Chondrocyte (in vitro differentiated cells): Measurements from ENCODE around the gene LDB3. TPM values are rescaled to one million over a fixed set of nuclear protein-coding genes. Genes with fewer than 3 reads are reported as not detected.
"Not testable (repeated sequence)": the region's sequence is repeated elsewhere in the genome, so short reads cannot be mapped to it uniquely, and the experiment has no call there.

Experiments used
- DNase-seq: peaks from one replicate; pipeline ENCODE4 v3.0.0; 2021; ENCODE audit warnings: mixed read lengths, low spot score
- H3K27ac Mint-ChIP-seq: one replicate; pipeline ENCODE4 v1.8.0; 2021; ENCODE audit warnings: mild to moderate bottlenecking, moderate library complexity, mixed read lengths; ENCODE audit not compliant: unreplicated experiment
- H3K27me3 Mint-ChIP-seq: 2 replicates; pipeline ENCODE4 v1.8.0; 2021; ENCODE audit warnings: low read depth, mixed read lengths
- H3K36me3 Mint-ChIP-seq: 2 replicates; pipeline ENCODE4 v1.8.0; 2021; ENCODE audit warnings: low read depth, mixed read lengths
- H3K4me1 Mint-ChIP-seq: 2 replicates; pipeline ENCODE4 v1.8.0; 2021; ENCODE audit warnings: low read depth, mild to moderate bottlenecking, mixed read lengths
- H3K4me3 Mint-ChIP-seq: one replicate; pipeline ENCODE4 v1.8.0; 2021; ENCODE audit warnings: mild to moderate bottlenecking, moderate library complexity, mixed read lengths; ENCODE audit not compliant: unreplicated experiment
- H3K9me3 Mint-ChIP-seq: 2 replicates; pipeline ENCODE4 v1.8.0; 2021; ENCODE audit warnings: low read depth, mixed read lengths
- total RNA-seq: library from RNA; stranded (reverse); gene quantifications from 3 replicates; pipeline ENCODE4 v1.2.1, GENCODE V29; 2021
- TF ChIP-seq, protein P1 (sequence below): fragments of 200-600 bp; sonication (generic); IDR thresholded peaks from 2 replicates; pipeline ENCODE4 v1.5.0; 2021; ENCODE audit warnings: antibody characterized with exemption, mild to moderate bottlenecking, moderate library complexity

Gene LDB3
- total RNA-seq, 1 donor from 2014 or later, result 21.5 TPM

DNA sequence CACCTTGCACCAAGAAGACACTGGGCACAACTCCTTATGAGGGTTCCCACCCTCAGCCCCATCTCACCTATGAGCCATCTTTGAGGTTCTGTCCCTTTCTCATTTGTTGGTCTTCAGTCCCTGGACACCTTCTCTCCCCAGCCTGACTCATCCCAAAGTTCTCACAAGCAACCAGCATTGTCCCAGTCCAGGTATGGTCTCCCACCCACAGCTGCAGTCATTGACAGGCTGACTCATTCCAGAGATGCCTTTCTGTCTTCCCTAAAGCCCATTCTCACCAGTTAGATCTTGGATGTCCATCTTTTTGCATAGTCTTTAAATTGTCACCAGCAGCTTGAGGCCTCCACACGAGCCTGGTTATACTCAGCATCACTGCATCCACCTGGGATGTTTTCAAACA is 61.4 kb downstream of the LDB3 start:
- no peaks in the 10 kb centered on the region for H3K9me3 Mint-ChIP-seq
- no peak overlapping the region for H3K4me3 Mint-ChIP-seq
- DNase-seq, result no peak
- peaks cover 8% of the 10 kb centered on the region for H3K4me1 Mint-ChIP-seq
- H3K27me3 Mint-ChIP-seq, result no peaks in the 10 kb centered on the region
- TF ChIP-seq, protein P1, sequence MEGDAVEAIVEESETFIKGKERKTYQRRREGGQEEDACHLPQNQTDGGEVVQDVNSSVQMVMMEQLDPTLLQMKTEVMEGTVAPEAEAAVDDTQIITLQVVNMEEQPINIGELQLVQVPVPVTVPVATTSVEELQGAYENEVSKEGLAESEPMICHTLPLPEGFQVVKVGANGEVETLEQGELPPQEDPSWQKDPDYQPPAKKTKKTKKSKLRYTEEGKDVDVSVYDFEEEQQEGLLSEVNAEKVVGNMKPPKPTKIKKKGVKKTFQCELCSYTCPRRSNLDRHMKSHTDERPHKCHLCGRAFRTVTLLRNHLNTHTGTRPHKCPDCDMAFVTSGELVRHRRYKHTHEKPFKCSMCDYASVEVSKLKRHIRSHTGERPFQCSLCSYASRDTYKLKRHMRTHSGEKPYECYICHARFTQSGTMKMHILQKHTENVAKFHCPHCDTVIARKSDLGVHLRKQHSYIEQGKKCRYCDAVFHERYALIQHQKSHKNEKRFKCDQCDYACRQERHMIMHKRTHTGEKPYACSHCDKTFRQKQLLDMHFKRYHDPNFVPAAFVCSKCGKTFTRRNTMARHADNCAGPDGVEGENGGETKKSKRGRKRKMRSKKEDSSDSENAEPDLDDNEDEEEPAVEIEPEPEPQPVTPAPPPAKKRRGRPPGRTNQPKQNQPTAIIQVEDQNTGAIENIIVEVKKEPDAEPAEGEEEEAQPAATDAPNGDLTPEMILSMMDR, result no peak
- H3K36me3 Mint-ChIP-seq, result peaks cover 14% of the 10 kb centered on the region
- H3K27ac Mint-ChIP-seq, result no peak overlapping the region

DNA sequence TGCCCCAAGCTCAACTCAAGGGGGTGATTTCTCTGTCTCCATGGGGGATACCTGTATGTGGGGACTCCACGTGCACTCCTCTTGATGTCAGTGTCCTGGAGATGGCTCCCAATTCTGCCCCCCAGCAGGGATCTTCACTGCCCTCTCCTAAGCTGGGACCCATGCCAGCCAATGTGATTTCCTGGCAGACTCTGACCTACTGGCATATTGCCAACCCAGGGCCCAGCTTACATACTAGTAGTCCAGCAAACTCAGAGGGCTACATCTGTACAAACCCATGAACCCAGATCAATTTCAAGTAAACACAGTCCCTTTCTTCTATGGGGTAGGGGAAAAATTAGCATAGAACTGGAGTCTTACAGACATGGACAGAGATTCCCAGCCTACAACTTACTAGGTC is 61.9 kb downstream of the LDB3 start:
- Mint-ChIP-seq H3K36me3 (peaks cover 14% of the 10 kb centered on the region), H3K4me1 (peaks cover 12% of the 10 kb centered on the region), H3K27me3 (no peaks in the 10 kb centered on the region), H3K4me3 (no peak overlapping the region), H3K9me3 (no peaks in the 10 kb centered on the region), H3K27ac (no peak overlapping the region)
- TF ChIP-seq, protein P1, result no peak
- no peak for DNase-seq

DNA sequence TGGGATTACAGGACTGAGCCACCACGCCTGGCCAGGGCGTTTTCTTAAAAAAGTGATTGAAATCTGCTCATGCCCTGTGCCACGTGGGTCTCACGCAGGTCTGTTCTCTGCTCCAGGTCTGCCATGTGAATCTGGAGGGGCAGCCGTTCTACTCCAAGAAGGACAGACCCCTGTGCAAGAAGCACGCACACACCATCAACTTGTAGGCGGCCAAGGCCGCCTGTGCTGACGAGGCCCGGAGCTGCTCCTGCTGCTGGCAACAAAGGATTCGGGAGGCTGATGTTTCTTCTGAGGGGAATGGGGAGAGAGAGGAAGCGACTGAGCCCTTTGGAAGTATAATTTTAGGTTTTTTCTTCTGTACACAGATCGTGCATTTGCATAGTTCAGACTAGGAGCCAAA is 64.5 kb downstream of the LDB3 start:
- DNase-seq, result no peak
- Mint-ChIP-seq H3K4me1 (peaks cover 12% of the 10 kb centered on the region), H3K27me3 (no peaks in the 10 kb centered on the region), H3K4me3 (no peak overlapping the region), H3K27ac (no peak overlapping the region), H3K36me3 (peaks cover 12% of the 10 kb centered on the region), H3K9me3 (no peaks in the 10 kb centered on the region)
- TF ChIP-seq, protein P1, result no peak

DNA sequence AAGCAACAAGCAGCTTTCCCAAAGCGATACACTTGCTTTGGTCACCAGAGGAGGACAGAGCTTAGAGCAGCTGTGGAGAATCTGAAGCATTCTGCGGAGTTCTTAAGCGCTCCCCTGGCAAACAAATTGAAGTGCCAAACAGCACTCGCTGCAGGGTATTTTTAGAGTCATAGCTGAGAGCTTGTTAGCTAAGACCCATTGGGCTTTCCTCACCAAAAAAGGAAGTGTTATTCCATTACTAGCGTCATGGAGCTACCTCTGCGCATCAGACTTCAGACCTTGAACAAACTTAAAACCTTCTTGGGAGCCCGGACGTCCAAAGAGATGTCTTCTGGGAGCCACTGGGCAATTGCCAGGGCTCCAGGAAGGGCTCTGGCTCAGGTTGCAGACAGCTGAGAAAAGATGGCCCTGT is 65.0 kb downstream of the LDB3 start:
- Mint-ChIP-seq H3K27ac (no peak overlapping the region), H3K36me3 (peaks cover 9% of the 10 kb centered on the region), H3K27me3 (no peaks in the 10 kb centered on the region), H3K9me3 (no peaks in the 10 kb centered on the region), H3K4me3 (no peak overlapping the region), H3K4me1 (peaks cover 12% of the 10 kb centered on the region)
- TF ChIP-seq, protein P1, result no peak
- DNase-seq, result no peak

DNA sequence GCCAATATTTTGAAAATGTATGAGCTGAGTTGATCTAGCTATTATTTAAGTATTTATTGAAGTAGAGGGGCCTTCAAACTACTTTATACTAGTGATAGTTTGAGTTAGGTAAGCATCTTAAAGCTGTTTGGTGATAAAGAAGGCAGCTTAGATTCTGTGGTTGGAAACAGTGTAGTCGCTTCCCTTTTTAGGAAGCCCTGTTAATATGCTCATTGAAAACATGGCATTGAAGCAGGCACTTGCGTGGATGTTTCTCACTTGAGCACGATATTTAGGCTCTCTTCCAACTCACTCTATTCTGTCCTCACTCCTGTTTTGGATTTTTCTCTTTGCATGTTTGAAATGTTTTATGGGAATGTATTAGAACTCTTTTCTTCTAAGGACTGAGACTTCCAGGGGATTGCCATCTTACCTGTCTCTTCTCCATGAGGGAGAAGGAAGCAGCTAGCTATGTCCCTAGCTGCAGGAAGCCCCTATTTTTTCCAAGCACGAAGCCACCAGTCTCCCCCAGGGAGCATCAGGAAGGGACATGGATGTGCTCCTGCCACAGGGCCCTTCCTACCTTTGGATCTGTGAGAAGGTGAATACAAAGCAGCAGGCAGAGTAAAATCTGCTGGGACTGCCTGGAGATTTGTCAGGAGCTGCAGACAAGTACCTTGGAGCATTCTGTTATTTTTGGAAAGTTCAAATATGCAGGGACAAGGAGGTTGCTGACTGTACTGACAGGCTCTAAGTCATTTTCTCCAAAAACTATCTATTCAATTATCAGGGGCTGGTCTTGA is 66.1 kb downstream of the LDB3 start:
- Mint-ChIP-seq H3K27me3 (no peaks in the 10 kb centered on the region), H3K4me3 (no peak overlapping the region), H3K4me1 (peaks cover 12% of the 10 kb centered on the region), H3K9me3 (no peaks in the 10 kb centered on the region), H3K27ac (no peak overlapping the region), H3K36me3 (peaks cover 5% of the 10 kb centered on the region)
- TF ChIP-seq, protein P1, result no peak
- DNase-seq, result no peak

DNA sequence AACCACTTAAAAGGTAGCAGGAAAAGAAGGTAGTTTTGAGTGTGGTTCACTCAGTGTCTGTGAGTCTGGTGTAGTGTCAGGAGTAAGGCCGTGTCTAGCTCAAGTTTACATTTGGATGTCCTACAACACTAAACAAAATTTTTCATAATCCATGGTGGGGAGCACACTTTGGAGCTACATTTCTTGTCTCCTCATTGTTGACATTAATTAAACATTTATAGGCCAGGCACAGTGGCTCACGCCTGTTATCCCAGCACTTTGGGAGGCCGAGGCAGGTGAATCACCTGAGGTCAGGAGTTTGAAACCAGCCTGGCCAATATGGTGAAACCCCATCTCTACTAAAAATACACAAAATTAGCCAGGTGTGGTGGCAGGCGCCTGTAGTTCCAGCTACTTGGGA is 67.0 kb downstream of the LDB3 start:
- H3K4me1 Mint-ChIP-seq, result peaks cover 12% of the 10 kb centered on the region
- H3K4me3 Mint-ChIP-seq, H3K27ac Mint-ChIP-seq, DNase-seq, H3K9me3 Mint-ChIP-seq, H3K27me3 Mint-ChIP-seq, H3K36me3 Mint-ChIP-seq: not testable (repeated sequence)
